Mesenchymal stem cell (in vitro differentiated cells and primary cell): ENCODE results near the gene BTBD10.

Experiments used
- DNase-seq: peaks from one replicate; pipeline ENCODE4 v3.0.0-alpha.2; 2013
- H2AFZ ChIP-seq: one replicate; pipeline ENCODE4 v1.6.1; 2013; ENCODE audit warnings: low read depth, mild to moderate bottlenecking, control low read depth, inconsistent platforms, low read length, moderate library complexity
- H2AK5ac ChIP-seq: 2 replicates; pipeline ENCODE4 v1.6.1; 2013; ENCODE audit warnings: low read length, moderate library complexity, mild to moderate bottlenecking, inconsistent platforms; ENCODE audit not compliant: severe bottlenecking
- H2BK120ac ChIP-seq: one replicate; pipeline ENCODE4 v1.6.1; 2013; ENCODE audit warnings: low read depth, mild to moderate bottlenecking, inconsistent platforms, low read length, moderate library complexity
- H2BK12ac ChIP-seq, 2 experiments: one replicate each; pipeline ENCODE4 v1.6.1; 2013; ENCODE audit warnings: inconsistent platforms in 2 of 2, low read length in 2 of 2, mild to moderate bottlenecking in 2 of 2, moderate library complexity in 2 of 2, control low read depth in 1 of 2
- H2BK15ac ChIP-seq: one replicate; pipeline ENCODE4 v1.6.1; 2013; ENCODE audit warnings: mild to moderate bottlenecking, low read depth, inconsistent platforms; ENCODE audit not compliant: poor library complexity, severe bottlenecking
- H2BK5ac ChIP-seq: 2 replicates; pipeline ENCODE4 v1.6.1; 2013; ENCODE audit warnings: low read depth, mild to moderate bottlenecking, low read length, control low read depth, inconsistent platforms; ENCODE audit not compliant: poor library complexity, severe bottlenecking
- H3K14ac ChIP-seq, 2 experiments: one replicate each; pipeline ENCODE4 v1.6.1; 2013; ENCODE audit warnings: inconsistent platforms in 2 of 2, low read length in 2 of 2, control low read depth in 1 of 2, mild to moderate bottlenecking in 1 of 2, moderate library complexity in 1 of 2
- H3K18ac ChIP-seq, 2 experiments: one replicate each; pipeline ENCODE4 v1.6.1; 2013; ENCODE audit warnings: inconsistent platforms in 2 of 2, low read length in 2 of 2, control low read depth in 1 of 2, low read depth in 1 of 2, mild to moderate bottlenecking in 1 of 2
- H3K23ac ChIP-seq, 2 experiments: one replicate each; pipeline ENCODE4 v1.6.1; 2013; ENCODE audit warnings: inconsistent platforms in 2 of 2, low read length in 2 of 2, mild to moderate bottlenecking in 2 of 2, moderate library complexity in 2 of 2, control low read depth in 1 of 2
- H3K27ac ChIP-seq: 2 replicates; pipeline ENCODE4 v1.5.1; 2013; ENCODE audit warnings: mild to moderate bottlenecking, moderate library complexity, low read length, control low read depth, inconsistent platforms; ENCODE audit not compliant: poor library complexity, severe bottlenecking
- H3K27me3 ChIP-seq, 2 experiments: 2 replicates each; pipeline versions ENCODE4 v1.6.1 to v1.7.0; 2013; ENCODE audit warnings: low read length in 2 of 2, mild to moderate bottlenecking in 2 of 2, moderate library complexity in 2 of 2, control low read depth in 1 of 2, inconsistent platforms in 1 of 2; ENCODE audit not compliant: control insufficient read depth in 1 of 2, insufficient read depth in 1 of 2
- H3K36me3 ChIP-seq, 2 experiments: 2 replicates each; pipeline versions ENCODE4 v1.6.1 to v1.7.0; 2013; ENCODE audit warnings: low read length in 2 of 2, control low read depth in 1 of 2, inconsistent platforms in 1 of 2, low read depth in 1 of 2, mild to moderate bottlenecking in 1 of 2; ENCODE audit not compliant: insufficient read depth in 2 of 2, control insufficient read depth in 1 of 2
- H3K4ac ChIP-seq, 2 experiments: one replicate each; pipeline ENCODE4 v1.6.1; 2013; ENCODE audit warnings: inconsistent platforms in 2 of 2, low read length in 2 of 2, mild to moderate bottlenecking in 2 of 2, moderate library complexity in 2 of 2, control low read depth in 1 of 2, low read depth in 1 of 2
- H3K4me1 ChIP-seq: 2 replicates; pipeline ENCODE4 v1.6.1; 2013; ENCODE audit warnings: low read depth, low read length, control low read depth; ENCODE audit not compliant: control insufficient read depth, insufficient read depth
- H3K4me2 ChIP-seq: 2 replicates; pipeline ENCODE4 v1.6.1; 2013; ENCODE audit warnings: low read length, mild to moderate bottlenecking, inconsistent platforms; ENCODE audit not compliant: poor library complexity, severe bottlenecking
- H3K4me3 ChIP-seq, 2 experiments: 2 replicates each; pipeline versions ENCODE4 v1.5.1 to v1.7.0; 2013; ENCODE audit warnings: low read length in 2 of 2, mild to moderate bottlenecking in 2 of 2, control low read depth in 1 of 2, low read depth in 1 of 2; ENCODE audit not compliant: insufficient read depth in 1 of 2
- H3K79me1 ChIP-seq: replicated peaks from 2 replicates; pipeline ENCODE4 v1.6.1; 2013; ENCODE audit warnings: mild to moderate bottlenecking, control low read depth, low read length, inconsistent platforms; ENCODE audit not compliant: poor library complexity, severe bottlenecking
- H3K9ac ChIP-seq: 2 replicates; pipeline ENCODE4 v1.7.0; 2013; ENCODE audit warnings: mild to moderate bottlenecking, low read length, moderate library complexity
- H3K9me3 ChIP-seq: 2 replicates; pipeline ENCODE4 v1.7.0; 2013; ENCODE audit warnings: mild to moderate bottlenecking, low read length; ENCODE audit not compliant: control insufficient read depth
- H4K8ac ChIP-seq: one replicate; pipeline ENCODE4 v1.6.1; 2013; ENCODE audit warnings: inconsistent platforms, mild to moderate bottlenecking, low read length, moderate library complexity
- H4K91ac ChIP-seq: one replicate; pipeline ENCODE4 v1.6.1; 2013; ENCODE audit warnings: mild to moderate bottlenecking, low read length, inconsistent platforms
- WGBS: methylation state at CpG from one replicate; pipeline ENCODE4 v1.1.7; 2013; ENCODE audit warnings: mixed read lengths; 5-methylcytosine and 5-hydroxymethylcytosine counted together

The BTBD10 gene

GRCh38 chr11:13339195-13340153 lies 123.5 kb downstream of the BTBD10 start:
- H3K14ac ChIP-seq, result peak overlapping the region in 1 of 2 experiments; percentile 95
- H3K4ac ChIP-seq, result peak overlapping the region; percentile 78 to 93
- H4K91ac ChIP-seq, result peak overlapping the region; percentile 76
- peak overlapping the region in 1 of 2 experiments; percentile 98 for H2BK12ac ChIP-seq
- peak overlapping the region; percentile 71 to 97 for H3K18ac ChIP-seq
- H3K9ac ChIP-seq, result peak overlapping the region; percentile 85
- H2BK120ac ChIP-seq, result no peak overlapping the region
- peak overlapping the region; percentile 71 for H3K27ac ChIP-seq
- peak; percentile 94 for DNase-seq
- peak overlapping the region in 1 of 2 experiments; percentile 68 for H3K4me3 ChIP-seq
- no peaks in the 10 kb centered on the region for H3K9me3 ChIP-seq
- H3K79me1 ChIP-seq, result peaks cover 21% of the 10 kb centered on the region
- H4K8ac ChIP-seq, result peak overlapping the region; percentile 69
- H2AFZ ChIP-seq, result no peak overlapping the region
- peak overlapping the region; percentile 64 for H2BK15ac ChIP-seq
- H3K27me3 ChIP-seq, result no peaks in the 10 kb centered on the region
- H2AK5ac ChIP-seq, result peak overlapping the region; percentile 98
- 55% methylated on average over 11 of the region's 11 CpGs for WGBS
- peak overlapping the region; percentile 55 for H3K4me2 ChIP-seq
- peaks cover 0 to 5% of the 10 kb centered on the region in 2 experiments for H3K36me3 ChIP-seq
- peak overlapping the region; percentile 66 for H2BK5ac ChIP-seq
- peaks cover 22% of the 10 kb centered on the region for H3K4me1 ChIP-seq
- peak overlapping the region in 1 of 2 experiments; percentile 78 for H3K23ac ChIP-seq

DNA sequence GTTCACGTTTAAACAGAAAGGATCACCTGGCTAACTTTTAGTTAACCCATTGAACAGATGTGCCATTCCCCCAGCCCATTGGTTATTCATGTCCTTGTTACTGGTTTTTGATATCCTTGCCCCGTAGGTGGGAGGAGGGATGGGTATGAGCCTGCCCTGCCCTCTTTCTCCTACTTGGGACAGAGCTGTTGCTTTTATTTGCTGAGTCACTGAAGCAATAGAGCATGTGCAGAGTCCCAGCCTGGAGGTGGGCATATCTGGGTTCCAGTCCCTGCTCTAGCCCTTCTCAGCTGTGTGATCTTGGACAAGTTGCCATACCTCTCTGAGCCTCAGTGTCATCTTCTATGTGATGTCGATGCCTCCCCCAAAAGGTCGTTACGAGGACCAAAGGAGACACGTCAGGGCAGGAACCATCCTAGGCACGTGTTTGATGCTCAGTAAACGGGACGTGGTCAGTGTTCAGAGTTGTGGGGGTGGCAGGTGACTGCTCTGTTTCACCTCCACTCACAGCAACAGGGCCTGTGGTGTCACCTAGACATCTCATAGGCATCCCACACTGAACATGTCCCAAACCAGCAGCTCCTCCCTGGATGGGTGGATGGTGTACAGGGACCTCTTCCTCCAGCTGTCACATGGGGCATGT lies 124.5 kb downstream of the BTBD10 start:
- Histone ChIP-seq H3K4me2 (peak overlapping the region; percentile 36), H3K36me3 (peaks cover 0 to 5% of the 10 kb centered on the region in 2 experiments), H2AK5ac (peak overlapping the region; percentile 98)

DNA sequence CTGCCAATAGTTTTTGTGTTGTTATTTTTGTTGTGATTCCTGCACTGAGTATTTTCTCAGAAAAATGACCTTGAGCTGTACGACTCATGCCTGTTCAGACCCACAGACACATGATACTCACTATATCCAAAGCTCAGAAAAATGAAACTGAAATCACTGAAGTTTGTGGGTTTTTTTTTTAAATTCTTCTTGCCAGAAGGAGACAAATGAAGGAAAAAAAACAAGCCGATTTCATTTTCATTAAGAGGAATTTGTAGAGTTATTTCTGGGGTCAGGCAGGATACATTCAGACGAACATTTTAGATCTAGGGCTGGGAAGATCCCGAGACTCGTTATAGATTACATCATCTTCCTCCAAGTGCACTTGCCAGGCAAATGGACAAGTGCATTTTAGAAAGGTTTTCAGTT lies 125.0 kb downstream of the BTBD10 start:
- Histone ChIP-seq H3K79me1 (peaks cover 22% of the 10 kb centered on the region), H2BK12ac (no peak overlapping the region), H3K4me2 (peak overlapping the region; percentile 36), H2BK15ac (no peak overlapping the region), H2AK5ac (no peak overlapping the region), H4K91ac (no peak overlapping the region), H3K9me3 (no peaks in the 10 kb centered on the region), H3K14ac (no peak overlapping the region), H3K4me3 (peak overlapping the region in 1 of 2 experiments; percentile 68), H3K23ac (no peak overlapping the region), H2BK5ac (no peak overlapping the region), H3K18ac (no peak overlapping the region), H3K9ac (peak overlapping the region; percentile 85), H2AFZ (no peak overlapping the region), H3K27me3 (no peaks in the 10 kb centered on the region), H3K27ac (peak overlapping the region; percentile 53), H3K4me1 (peaks cover 25% of the 10 kb centered on the region), H3K4ac (no peak overlapping the region), H2BK120ac (no peak overlapping the region), H3K36me3 (peaks cover 0 to 5% of the 10 kb centered on the region in 2 experiments), H4K8ac (no peak overlapping the region)
- DNase-seq, result peak; percentile 79
- 17% methylated on average over 4 of the region's 5 CpGs for WGBS

More for the DNA sequence above, 124.5 kb downstream of the BTBD10 start:
- H3K14ac ChIP-seq, result peak overlapping the region in 1 of 2 experiments; percentile 19
- peak overlapping the region; percentile 53 for H3K27ac ChIP-seq
- H3K4me3 ChIP-seq, result peak overlapping the region in 1 of 2 experiments; percentile 68
- peaks cover 20% of the 10 kb centered on the region for H3K79me1 ChIP-seq
- H3K23ac ChIP-seq, result no peak overlapping the region
- peak; percentile 70 for DNase-seq
- H3K27me3 ChIP-seq, result no peaks in the 10 kb centered on the region
- 71% methylated on average over 6 of the region's 9 CpGs for WGBS
- H3K4me1 ChIP-seq, result peaks cover 22% of the 10 kb centered on the region
- H4K8ac ChIP-seq, result peak overlapping the region; percentile 41
- H2BK120ac ChIP-seq, result no peak overlapping the region
- H3K18ac ChIP-seq, result peak overlapping the region; percentile 79 to 94
- peak overlapping the region; percentile 85 for H3K9ac ChIP-seq
- H2BK15ac ChIP-seq, result peak overlapping the region; percentile 95
- H2AFZ ChIP-seq, result no peak overlapping the region
- peak overlapping the region; percentile 66 for H2BK5ac ChIP-seq
- peak overlapping the region; percentile 78 to 85 for H3K4ac ChIP-seq
- H2BK12ac ChIP-seq, result peak overlapping the region; percentile 81 to 98
- H4K91ac ChIP-seq, result peak overlapping the region; percentile 79
- no peaks in the 10 kb centered on the region for H3K9me3 ChIP-seq
